Coronary artery (tissue), 2 donors: Measurements from ENCODE around the gene RAI1.
A peak's percentile ranks its signal among the peaks of the same experiment; 100 is the strongest.

Experiments
- DNase-seq: peaks from one replicate; pipeline ENCODE4 v3.0.0-alpha.2; 2017; ENCODE audit warnings: low spot score
- H3K27ac ChIP-seq, 2 donors: fragments of 200-600 bp; sonication (generic); one replicate each; pipeline ENCODE4 v1.5.1; 2016 to 2019
- H3K4me3 ChIP-seq: fragments of 200-600 bp; sonication (generic); 2 replicates; pipeline ENCODE4 v1.5.1; 2016; ENCODE audit warnings: mild to moderate bottlenecking, moderate library complexity
- CTCF ChIP-seq: fragments of 200-600 bp; sonication (generic); IDR thresholded peaks from one replicate; pipeline ENCODE4 v1.5.1; 2019; ENCODE audit warnings: antibody characterized with exemption

Gene RAI1

GRCh38 chr17:17839791-17840707 is 158.8 kb downstream of the RAI1 start:
- no peak for TF ChIP-seq CTCF
- peak overlapping the region; percentile 77 for H3K4me3 ChIP-seq
- DNase-seq = no peak
- H3K27ac ChIP-seq = peak overlapping the region; percentile 99

- peak overlapping the region; percentile 99 for H3K27ac ChIP-seq
- no peak for TF ChIP-seq CTCF
- no peak for DNase-seq
- H3K4me3 ChIP-seq = peak overlapping the region; percentile 77
Measured at GRCh38 chr17:17840751-17841591, 159.7 kb downstream of the RAI1 start.

GRCh38 chr17:17841601-17842025 is 160.4 kb downstream of the RAI1 start:
- H3K4me3 ChIP-seq = no peak overlapping the region
- no peak for DNase-seq
- H3K27ac ChIP-seq = peak overlapping the region; percentile 99
- no peak for TF ChIP-seq CTCF

- no peak for DNase-seq
- TF ChIP-seq CTCF = no peak
- Histone ChIP-seq H3K4me3 (no peak overlapping the region), H3K27ac (peak overlapping the region; percentile 99)
Measured at GRCh38 chr17:17842111-17842876, 161.0 kb downstream of the RAI1 start.

GRCh38 chr17:17843096-17843495 is 161.8 kb downstream of the RAI1 start:
- no peak overlapping the region for H3K27ac ChIP-seq
- H3K4me3 ChIP-seq = no peak overlapping the region
- TF ChIP-seq CTCF = no peak
- no peak for DNase-seq

GRCh38 chr17:17844079-17844478 is 162.8 kb downstream of the RAI1 start:
- no peak for DNase-seq
- no peak overlapping the region for H3K4me3 ChIP-seq
- TF ChIP-seq CTCF = no peak
- no peak overlapping the region for H3K27ac ChIP-seq
